EL (cell line): ENCODE results near the gene FABP7.
A peak's percentile ranks its signal among the peaks of the same experiment; 100 is the strongest.

Experiments used
- DNase-seq: peaks from one replicate; pipeline ENCODE4 v3.0.0-alpha.2; 2016

Gene FABP7

GRCh38 chr6:122799140-122799745, 19.7 kb downstream of the FABP7 start:
- no peak for DNase-seq

GRCh38 chr6:122799916-122800686, 20.6 kb downstream of the FABP7 start:
- DNase-seq, result peak; percentile 37

- DNase-seq, result no peak
Observed at GRCh38 chr6:122800906-122801305, 21.4 kb downstream of the FABP7 start.

GRCh38 chr6:122801397-122801796, 21.9 kb downstream of the FABP7 start:
- no peak for DNase-seq

- no peak for DNase-seq
Observed at GRCh38 chr6:122803171-122803661, 23.7 kb downstream of the FABP7 start.

- no peak for DNase-seq
Observed at GRCh38 chr6:122804962-122805485, 25.5 kb downstream of the FABP7 start.

GRCh38 chr6:122806291-122806690, 26.8 kb downstream of the FABP7 start:
- DNase-seq, result no peak

- DNase-seq, result no peak
Observed at GRCh38 chr6:122808121-122808885, 28.8 kb downstream of the FABP7 start.

- no peak for DNase-seq
Observed at GRCh38 chr6:122809001-122809400, 29.5 kb downstream of the FABP7 start.

GRCh38 chr6:122809691-122810090, 30.2 kb downstream of the FABP7 start:
- no peak for DNase-seq

GRCh38 chr6:122810189-122810588, 30.7 kb downstream of the FABP7 start:
- DNase-seq, result no peak

GRCh38 chr6:122817358-122817757, 37.8 kb downstream of the FABP7 start:
- no peak for DNase-seq

- no peak for DNase-seq
Observed at GRCh38 chr6:122817766-122818165, 38.2 kb downstream of the FABP7 start.

- no peak for DNase-seq
Observed at GRCh38 chr6:122818866-122819265, 39.4 kb downstream of the FABP7 start.

GRCh38 chr6:122821095-122821494, 41.6 kb downstream of the FABP7 start:
- no peak for DNase-seq

- DNase-seq, result no peak
Observed at GRCh38 chr6:122825163-122825562, 45.6 kb downstream of the FABP7 start.

GRCh38 chr6:122829456-122829855, 49.9 kb downstream of the FABP7 start:
- no peak for DNase-seq

- no peak for DNase-seq
Observed at GRCh38 chr6:122831511-122831910, 52.0 kb downstream of the FABP7 start.

GRCh38 chr6:122832459-122832858, 52.9 kb downstream of the FABP7 start:
- no peak for DNase-seq

GRCh38 chr6:122833021-122833491, 53.5 kb downstream of the FABP7 start:
- no peak for DNase-seq
